ENCODE data around the gene JOSD1.
"Not testable (repeated sequence)": the region's sequence is repeated elsewhere in the genome, so short reads cannot be mapped to it uniquely, and the experiment has no call there.

Gene JOSD1

DNA sequence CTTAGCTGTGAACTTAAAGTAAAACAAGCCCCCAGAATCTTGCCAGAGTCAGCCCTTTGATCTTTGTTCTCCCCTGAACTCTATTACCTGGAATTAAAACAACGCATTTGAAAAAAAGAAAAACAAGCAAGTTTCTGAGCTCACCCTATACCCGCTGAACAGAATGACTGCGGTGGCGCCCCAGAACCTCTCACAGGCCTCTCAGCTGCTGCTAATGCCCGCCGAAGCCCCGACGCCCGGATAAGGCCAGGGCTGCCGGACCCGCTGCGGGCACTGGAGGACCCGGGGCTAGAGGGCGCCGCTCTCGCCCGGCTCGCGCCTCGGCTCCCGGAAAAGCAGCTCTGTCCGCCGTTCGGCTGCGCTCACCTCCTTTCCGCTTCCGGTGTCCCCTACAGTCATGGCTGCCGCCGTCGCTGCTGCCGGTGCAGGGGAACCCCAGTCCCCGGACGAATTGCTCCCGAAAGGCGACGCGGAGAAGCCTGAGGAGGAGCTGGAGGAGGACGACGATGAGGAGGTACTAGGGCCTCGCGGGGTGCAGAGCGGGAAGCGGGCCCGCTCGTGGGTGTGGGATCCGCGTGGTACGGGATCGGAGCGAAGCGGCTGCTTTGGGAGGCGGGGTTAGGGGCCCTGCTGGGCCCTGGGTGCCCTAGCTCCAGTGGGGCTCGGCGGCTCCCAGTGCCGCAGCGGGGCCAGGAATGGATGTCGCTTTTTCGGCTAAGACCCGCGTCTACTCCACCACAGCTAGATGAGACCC, 19.0 kb downstream of the JOSD1 start, which contains the start of gene TOMM22:
Gene TOMM22, plus strand, starts transcription at position 376 of the 754 bp plus-strand sequence. Its CDS starts 22 bp downstream, at position 398.
- peak; percentile 63 to 87 (median 78) for DNase-seq

DNA sequence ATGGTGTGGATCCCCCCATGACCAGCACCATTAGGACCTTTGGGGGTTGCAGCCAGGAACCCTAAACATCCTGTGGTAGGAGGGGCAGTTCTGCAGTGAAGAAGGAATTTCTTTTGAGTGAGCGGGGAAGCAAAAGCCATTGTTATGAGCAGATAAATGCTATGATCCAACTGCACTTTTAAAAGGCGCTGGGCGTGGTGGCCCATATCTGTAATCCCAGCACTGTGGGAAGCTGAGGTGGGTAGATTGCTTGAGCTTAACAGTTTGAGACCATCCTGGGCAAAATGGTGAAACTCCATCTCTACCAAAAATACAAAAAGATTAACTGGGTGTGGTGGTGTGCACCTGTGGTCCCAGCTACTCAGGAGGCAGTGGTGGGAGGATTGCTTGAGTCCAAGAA, 24.9 kb downstream of the JOSD1 start:
- no peak for DNase-seq

DNA sequence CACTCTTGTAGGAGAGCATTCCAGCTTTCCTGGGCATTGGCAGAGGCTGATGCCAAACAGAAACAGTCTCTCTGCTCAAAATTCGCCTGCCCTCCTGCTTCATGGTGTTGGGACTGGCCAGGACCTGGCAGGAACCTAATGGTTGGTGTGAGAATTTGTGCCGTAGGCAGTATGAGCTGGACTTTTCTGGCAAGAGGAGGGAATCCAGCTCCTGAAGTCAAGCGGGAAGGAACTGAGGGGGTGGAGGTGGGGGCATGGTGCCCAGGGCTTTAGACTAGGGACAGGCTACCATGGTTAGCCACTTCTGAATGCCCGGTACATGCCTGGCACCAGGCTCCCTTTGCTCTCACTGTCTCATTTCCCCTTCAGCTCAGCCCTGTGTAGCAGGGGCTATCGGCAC, 25.9 kb downstream of the JOSD1 start:
- DNase-seq: no peak

DNA sequence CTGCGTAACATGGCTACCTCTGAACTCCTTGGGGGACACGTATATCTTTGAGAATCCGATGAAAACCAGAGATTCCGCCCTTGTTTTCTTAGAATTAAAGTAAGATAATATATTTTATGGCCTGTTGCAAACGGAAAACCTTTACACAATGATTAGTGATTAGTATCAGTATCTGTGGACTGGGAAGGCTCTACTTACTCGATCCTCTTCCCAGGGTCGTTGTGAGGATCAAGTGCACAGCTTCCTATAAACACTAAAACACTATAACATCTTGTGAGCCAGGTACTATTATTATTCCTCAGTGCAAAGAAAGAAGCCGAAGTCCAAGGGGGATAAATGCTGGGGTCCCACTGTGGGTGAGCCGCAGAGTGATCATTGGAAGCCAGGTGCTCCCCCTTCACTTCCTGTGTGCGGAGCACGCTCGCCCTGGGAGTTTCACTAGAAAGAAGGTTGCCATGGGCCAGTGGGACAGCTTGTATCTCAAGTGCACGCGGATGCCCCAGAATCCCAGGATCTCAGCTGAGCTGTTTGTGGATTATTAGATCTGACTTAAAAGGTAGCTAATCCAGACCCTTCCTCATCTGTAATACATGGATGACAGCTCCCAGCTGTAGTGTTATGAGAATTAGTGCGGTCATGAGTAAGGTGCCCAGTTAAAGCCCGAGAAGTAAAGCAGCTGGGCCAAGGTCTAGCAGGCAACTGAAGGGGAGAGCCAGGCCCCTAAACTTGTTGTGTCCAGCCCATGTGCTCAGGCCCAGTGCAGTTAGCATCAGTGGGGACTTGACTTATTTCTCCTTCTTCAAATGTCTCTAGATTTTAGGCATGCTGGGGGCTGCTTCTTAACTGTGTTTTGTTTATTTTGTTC, 43.5 kb downstream of the JOSD1 start:
- DNase-seq: peak in 3 of 5 experiments; percentile 21 to 44 (median 23)

DNA sequence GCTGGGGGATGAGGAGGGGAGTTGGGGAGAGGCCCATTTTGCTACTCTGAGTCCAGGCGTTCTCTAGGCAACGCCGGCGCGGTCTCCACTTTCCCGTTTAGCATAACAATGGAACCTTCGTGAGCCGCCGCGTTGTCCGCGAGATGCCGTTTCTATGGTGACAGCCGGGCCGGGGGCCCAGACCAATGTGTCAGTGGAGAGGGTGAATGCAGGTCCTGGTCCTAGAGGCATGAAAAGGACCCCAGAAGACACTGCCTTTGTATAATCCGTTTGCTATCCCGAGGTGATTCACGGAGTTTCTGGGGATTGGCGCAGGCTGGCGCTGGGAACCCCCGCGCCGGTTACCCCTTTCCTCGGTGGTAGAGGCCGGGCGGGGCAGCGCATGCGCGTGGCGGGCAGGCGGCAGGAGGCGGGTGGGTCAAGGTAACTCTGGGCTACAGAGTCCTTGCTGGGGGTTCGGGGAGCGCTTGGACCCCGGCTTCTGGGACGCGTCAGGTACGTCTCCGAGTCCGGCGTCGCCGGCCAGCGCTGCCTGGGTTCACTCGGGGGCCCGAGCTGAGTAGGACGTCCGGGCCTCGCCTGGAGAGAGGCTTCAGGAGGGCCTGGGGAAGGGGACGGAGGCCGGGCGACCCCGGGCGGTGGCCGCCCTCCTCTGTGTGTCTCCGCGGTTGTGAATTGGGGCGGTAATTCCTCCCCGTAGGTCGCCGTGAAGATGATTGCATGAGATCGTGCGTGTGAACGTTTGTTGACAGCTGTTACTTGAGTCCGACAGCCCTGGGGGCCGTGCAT, 44.3 kb downstream of the JOSD1 start, which contains the start of the genes CBY1 and FAM227A:
Gene CBY1, plus strand, starts transcription at position 383 of the 789 bp plus-strand sequence. CDS start 11,417 bp downstream, outside the sequence.
Gene FAM227A, minus strand, starts transcription at position 137 of the 789 bp plus-strand sequence. CDS start 6,224 bp downstream, outside the sequence.
- DNase-seq: peak; percentile 72 to 82 (median 81)

DNA sequence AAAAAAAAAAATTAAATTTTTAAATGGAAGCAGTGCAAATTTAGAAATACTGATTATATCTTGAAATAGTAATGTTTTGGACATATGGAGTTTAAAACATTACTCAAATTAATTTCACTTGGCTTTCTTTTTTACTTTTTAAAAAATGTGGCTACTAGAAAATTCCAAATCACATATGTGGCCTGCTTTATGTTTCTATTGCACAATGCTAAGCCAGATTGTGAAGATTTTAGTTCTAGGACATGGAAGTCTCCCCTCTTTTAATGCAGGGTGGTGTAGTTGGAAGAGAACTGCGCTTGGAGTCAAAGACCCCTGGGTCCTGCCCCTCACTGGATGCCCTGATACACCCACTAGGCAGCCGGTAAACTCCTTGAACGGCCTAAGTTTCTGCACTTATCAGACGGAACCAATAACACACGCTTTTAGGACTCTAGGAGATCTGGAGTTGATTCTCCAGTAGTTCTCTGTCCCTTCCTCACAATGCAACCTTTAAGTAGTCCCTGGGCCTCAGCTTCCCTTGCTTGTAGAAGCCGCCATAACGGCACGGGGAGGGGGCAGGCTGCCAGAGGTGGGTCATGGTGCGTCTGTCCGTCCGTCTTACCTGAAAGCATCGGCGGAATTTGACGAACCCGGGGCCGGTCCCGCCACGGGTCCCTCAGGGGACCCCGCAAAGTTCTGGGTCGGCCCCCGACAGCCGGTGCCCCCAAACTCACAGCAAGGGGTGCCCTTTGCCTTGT, 45.1 kb downstream of the JOSD1 start:
- DNase-seq: no peak

DNA sequence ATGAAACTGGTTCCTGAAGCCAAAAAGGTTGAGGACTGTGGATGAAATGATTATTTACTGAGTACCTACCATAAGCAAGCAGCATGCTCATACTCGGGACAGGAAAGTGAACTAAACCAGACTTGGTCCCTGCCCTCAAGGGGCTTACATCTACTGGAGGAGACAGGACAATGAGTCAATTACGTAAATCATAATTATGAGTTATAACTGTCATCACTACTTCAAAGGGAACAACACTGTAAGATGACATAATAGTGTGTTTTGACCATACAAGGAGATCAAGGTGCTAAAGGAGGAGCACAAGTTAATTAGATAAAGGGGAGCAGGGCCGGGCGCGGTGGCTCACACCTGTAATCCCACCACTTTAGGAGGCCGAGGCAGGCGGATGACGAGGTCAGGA, 47.0 kb downstream of the JOSD1 start:
- no peak for DNase-seq

DNA sequence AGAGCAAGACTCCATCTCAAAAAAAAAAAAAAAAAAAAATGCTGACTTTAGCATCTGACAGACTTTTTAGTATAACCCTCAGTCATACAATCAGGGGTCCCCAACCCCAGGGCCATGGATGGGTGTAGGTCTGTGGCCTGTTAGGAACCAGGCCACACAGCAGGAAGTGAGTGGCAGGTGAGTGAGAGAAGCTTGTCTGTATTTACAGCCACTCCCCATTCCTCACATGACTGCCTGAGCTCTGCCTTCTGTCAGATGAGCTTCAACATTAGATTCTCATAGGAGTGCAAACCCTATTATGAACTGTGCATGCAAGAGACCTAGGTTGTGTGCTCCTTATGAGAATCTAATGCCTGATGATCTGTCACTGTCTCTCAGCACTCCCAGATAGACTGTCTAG, 47.9 kb downstream of the JOSD1 start:
- DNase-seq: peak in 1 of 5 experiments; percentile 20

DNA sequence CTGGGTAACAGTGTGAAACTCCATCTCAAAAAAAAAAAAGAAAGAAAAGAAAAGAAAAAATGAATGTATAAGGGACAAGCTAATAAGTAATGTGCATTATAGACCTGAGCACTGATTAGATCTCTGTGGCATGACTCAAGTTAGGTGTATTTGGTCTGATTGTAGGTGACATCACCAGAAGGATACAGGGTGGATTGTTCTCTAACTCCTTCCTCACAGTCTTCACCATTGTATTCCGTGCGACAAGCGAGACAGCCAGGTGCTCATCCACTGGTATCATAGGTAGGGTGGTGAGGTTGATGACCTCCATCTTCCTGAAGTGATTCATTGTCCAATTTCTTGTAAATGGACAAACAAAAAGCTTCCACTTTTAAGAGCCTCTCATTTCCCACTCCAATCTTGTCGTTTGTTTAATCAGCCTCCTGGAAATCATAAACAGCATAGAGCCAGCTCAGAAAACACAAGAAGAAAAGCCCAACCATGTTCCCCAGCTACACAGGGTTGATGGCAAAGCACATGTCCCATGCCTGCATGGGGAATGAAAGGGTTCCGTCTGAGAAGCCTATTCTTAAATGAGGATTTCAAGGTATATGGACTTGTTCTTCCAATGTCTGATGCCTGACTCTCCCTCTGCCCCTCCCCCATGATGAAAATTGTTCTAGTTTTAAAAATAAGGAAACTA, 50.8 kb downstream of the JOSD1 start:
- no peak for DNase-seq

DNA sequence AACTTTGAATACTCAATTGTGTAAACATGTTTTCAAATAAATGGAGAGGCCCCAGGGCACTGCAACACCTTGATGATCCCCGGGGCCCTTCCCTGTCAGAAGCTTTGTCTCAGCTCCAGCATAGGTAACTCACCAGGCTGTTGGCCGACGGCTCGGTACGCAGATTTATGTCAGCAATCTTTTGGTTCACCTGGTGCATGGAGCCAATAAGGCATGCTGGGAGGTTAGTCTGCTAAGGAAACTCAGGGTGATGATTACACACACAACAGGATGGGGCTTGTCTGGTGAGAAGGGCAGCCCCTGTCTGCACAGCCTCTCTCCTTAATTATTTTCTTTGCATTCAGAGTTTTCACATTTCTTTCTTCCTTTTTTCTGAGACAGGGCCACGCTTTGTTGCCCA, 55.3 kb downstream of the JOSD1 start:
- DNase-seq: no peak

DNA sequence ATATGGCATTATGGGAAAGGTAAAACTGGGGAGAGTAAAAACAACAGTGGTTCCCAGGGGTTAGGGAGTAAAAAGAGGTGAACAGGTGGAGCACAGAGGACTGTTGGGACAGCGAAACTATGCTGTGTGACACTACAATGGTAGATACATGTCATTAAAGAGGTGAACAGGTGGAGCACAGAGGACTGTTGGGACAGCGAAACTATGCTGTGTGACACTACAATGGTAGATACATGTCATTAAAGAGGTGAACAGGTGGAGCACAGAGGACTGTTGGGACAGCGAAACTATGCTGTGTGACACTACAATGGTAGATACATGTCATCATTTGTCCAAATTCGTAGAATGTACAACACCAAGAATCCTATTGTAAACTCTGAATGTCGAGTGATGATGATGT, 56.5 kb downstream of the JOSD1 start:
- DNase-seq: not testable (repeated sequence)

DNA sequence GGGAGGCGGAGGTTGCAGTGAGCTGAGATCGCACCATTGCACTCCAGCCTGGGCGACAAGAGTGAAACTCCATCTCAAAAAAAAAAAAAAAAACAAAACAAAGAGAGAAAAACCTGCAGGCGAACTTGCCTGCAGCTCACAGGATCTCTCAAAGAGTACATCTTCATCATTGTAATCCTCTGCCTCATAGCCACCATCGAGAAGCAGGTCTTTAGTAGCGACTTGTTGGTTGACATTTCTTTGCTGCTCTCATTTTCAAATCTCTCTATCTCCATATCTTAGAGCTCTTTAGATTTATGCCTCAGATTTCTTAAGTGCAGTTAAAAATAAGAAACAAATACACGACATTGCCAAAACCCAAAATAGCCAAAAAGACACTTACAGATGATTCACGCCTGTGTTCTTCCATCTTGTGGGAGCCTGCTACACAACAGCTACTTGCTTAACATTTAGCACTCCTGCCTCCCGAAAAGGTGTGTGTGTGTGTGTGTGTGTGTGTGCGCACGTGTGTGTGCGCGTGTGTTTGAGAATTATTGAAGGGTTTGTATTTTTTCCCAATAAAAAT, 59.2 kb downstream of the JOSD1 start:
- DNase-seq: no peak

DNA sequence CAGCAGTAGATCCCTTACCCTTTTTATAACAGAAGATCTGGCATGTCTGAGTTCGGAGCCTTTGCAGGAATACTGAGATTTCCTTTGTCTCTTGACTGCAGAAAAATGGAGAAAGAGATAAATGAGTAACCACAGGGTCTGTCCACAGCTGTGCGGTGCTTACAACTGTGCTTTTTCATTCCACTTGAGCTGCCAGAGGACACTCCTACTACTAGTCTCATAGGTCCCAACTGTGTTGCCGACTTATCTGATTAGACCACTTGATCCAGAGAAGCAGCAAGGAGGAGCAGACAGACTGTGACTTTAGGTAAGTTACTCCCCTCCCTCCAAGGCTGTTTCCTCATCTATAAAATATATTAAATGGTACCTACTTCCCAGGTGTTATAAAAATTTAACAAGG, 62.0 kb downstream of the JOSD1 start:
- DNase-seq: no peak

DNA sequence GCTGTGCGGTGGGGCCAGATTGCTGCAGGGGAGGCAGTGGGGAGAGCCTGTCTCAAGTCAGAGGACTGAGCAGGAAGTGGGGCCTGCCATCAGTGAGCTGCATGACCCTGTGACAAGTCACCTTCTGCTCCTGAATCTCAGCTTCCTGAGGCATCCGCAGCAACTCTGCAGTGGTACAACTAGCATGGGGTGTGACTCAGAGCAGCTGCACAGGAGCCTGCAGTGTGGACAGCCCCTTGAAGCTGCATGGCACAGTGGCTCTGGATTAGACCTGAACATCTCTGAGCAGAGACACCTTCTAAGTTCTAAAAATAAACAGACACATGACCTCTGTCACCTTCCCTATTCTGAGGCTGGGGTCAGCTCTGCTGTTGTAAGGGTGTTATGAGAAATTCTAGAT, 62.5 kb downstream of the JOSD1 start:
- DNase-seq: no peak
